Stimulated activated CD8-positive, alpha-beta memory T cell treated with anti-CD3 and anti-CD28 coated beads, Interleukin-4, amount 100 ng/mL, for 48 hours (primary cell): ENCODE results near the gene TRABD2A.
"Not testable (repeated sequence)": the region's sequence is repeated elsewhere in the genome, so short reads cannot be mapped to it uniquely, and the experiment has no call there.

Experiments
- DNase-seq: peaks from one replicate; pipeline ENCODE4 v3.0.0-alpha.2; 2020

TRABD2A gene

DNA sequence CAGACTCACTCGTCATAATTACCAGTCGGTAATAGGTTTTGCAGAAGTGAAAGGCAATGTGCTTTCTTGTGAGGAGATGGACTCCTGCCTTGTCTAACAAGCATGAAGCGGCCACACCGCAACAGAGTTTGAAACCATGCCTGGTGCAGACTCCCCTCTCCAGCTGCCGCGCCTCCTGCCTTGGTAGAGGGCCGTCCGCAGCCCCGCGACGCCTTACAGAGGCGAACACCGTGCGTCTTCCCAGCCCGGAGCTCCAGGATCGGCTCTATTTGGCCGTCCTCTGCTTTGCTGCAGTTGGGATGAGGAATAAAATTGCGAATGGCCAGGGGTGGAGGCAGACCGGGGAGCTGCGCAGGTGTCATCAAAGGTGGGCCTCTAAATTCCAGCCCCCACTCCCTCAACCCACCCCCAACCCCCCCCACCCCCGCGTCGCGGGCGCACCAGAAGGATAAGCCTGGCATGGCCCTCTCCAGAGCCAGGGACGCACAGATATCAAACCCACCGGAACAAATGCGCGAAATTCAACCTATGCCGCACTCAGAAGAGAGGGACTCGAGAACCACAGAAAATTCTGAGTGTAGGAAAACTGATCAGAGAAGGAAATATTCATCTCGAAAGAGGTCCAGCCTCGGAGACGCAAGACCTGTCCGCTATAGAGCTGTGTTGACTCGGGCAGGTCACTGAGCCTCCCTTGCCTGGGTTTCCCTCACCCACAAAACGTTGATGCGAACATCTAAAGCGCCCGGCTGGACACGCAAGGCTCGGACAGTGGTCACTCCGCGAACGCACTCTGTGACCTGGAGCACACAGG, 1.1 kb downstream of the TRABD2A start:
- DNase-seq = peak; percentile 53

DNA sequence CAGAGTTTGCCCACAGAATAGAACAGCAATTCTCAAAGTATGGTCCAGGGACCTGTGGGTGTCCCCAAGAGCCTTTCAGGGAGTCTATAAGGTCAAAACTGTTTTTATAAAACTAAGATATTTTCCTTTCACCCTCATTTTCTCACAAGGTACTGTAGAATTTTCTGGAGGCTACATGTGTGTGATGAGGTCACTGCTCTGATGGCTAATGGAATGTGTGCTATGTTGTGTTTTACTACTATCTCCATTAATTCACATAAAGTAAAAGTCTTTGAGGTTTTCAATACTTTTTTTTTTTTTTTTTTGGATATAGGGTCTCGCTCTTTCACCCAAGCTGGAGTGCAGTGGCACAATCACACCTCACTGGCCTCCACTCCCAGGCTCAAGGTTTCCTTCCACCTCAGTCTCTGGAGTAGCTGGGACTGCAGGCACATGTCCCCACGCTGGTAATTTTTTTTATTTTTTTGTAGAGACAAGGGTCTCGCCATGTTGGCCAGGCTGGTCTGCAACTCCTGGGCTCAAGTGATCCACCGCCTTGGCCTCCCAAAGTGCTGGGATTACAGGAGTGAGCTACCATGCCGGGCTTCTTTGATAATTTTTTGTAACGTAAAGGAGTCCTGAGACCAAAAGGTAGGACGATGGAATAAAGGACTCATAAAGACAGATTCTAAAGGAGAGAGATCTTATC, 1.8 kb downstream of the TRABD2A start:
- no peak for DNase-seq

DNA sequence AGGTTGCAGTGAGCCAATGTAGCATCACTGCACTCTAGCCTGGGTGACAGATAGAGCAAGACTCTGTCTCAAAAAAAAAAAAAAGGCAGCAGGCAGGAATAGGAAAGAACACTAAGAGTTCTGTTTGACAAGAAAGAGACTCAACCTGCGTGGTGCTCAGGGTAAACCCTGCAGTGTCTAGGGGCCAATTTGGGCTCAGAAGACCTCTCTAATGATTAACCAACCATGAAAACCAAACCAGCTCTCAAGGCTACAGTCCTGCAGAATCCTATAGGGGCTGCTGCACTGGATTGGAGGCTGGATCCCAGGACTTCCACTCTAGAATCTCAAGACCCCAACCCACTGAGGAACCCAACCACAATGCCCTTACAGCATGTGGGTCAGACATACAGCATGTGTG, 2.4 kb downstream of the TRABD2A start:
- peak; percentile 30 for DNase-seq

DNA sequence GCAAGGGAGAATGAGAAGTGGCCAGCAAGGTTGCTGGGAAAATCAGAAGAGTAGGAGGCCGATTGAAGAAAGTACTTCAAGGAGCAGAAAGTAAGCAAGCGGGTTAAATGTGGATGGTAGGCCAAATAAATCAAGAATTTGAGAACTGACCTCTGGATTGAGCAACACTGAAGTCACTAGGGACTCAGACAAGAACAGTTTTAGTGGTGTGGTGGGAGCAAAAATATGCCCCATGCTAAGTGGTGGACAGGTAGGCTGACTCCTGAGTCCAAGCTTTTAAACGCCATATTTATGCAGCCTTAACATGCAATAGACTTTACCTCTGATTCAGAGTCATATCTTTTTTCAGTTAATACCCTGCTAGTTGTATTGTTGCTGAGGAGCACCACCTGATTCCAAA, 4.5 kb downstream of the TRABD2A start:
- DNase-seq = no peak

DNA sequence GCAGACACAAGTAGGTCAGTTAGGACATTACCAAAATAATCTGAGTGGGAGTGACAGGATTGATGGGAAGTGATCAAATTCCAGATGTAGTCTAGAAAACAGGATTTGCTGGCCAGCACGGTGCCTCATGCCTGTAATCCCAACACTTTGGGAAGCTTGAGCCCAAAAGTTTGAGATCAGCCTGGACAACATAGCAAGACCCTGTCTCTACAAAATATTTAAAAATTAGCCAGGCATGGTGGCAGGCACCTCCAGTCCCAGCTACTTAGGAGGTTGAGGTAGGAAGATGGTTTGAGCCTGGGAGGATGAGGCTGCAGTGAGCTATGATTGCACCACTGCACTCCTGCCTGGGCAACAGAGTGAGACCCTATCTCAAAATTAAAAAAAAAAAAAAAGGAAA, 5.3 kb downstream of the TRABD2A start:
- DNase-seq = not testable (repeated sequence)

DNA sequence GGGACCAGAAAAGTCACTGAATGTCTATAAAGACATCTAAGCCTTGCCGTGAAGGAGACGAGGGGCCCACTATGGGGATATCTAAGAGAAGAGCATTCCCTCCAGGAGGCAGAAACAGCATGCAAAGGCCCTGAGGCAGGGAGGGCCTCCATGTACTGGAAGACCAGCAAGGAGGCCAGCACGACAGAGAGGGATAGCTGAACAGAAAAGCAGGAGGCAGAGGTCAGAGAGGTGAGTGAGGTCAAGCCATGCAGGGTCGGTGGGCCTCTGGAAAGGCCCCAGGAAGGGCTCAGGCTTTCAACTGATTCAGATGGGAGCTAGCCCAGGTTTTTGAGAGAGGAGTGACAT, 5.7 kb downstream of the TRABD2A start:
- DNase-seq = no peak

DNA sequence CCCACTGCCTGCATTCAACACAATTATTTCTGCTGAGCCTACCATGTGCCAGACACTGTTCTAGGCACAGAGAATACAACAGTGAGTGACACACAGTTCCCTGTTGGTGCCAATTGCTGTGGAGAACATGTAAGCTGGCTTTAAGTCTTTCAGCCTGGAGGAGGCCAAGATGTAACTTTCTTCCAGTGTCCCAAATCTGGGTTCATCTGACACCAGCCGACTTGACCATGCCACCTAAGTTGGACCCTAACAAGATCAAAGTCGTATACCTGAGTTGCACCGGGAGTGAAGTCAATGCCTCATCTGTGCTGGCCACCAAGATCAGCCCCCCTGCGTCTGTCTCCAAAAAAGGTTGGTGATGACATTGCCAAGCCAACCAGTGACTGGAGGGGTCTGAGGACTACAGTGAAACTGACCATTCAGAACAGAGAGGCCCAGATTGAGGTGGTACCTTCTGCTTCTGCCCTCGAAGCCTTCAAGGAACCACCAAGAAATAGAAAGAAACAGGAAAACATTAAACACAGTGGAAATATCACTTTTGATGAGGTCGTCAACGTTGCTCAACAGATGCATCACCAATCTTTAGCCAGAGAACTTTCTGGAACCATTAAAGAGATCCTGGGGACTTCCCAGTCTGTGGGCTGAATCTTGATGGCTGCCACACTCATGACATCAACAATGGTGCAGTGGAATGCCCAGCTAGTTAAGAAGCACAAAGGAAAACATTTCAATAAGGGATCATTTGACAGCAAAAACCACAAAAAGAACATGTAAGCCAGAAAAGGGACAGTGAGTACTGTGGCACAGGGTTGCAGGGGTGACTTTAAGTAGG, 6.3 kb downstream of the TRABD2A start:
- peak; percentile 32 for DNase-seq

DNA sequence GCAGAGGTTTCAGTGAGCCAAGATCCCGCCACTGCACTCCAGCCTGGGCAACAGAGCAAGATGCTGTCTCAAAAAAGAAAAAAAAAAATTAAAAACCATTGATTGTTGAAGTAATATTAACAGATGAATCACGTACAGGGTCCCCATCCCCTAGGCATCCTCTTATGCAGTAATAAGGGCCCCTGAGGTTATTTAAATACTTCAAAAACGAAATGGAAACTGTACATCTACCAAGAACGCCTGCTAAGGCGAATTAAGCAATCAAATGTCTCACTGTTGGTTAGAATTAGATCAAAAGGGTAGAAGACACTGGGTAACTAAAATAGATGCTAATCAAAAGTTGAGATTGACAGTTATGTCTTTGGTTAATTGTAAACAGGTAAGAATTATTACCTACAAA, 7.5 kb downstream of the TRABD2A start:
- peak; percentile 15 for DNase-seq

DNA sequence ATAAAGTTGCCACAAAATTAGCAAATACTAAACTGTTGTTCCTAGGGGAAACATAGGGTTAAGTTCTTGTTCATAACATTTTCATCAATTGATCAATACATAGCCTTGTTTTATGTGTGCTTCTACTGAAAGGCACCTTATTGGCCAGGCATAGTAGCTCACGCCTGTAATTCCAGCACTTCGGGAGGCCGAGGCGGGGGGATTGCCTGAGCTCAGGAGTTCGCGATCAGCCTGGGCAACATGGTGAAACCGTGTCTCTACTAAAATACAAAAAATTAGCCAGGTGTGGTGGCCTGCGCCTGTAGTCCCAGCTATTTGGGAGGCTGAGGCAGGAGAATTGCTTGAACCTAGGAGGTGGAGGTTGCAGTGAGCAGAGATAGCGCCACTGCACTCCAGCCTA, 8.2 kb downstream of the TRABD2A start:
- DNase-seq = not testable (repeated sequence)

DNA sequence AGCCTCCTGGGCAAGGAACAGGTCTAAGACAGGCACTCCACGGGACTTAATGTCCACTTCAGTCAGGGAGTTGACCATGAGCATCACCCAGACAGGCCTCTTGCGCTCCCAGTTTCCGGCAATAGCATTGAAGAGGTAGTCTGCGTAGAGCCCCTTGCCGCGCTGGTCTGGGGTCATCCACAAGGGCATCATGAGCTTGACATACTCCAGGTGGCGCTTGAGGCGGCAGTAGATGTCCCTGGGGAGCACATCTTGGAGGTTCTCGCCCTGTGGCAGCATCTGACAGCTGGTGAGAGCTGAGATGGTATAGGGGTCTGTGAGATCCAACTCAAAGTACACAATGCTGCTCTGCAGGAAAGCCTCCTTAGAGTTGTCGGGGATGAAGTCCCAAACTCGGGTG, 10.6 kb downstream of the TRABD2A start:
- peak; percentile 26 for DNase-seq

DNA sequence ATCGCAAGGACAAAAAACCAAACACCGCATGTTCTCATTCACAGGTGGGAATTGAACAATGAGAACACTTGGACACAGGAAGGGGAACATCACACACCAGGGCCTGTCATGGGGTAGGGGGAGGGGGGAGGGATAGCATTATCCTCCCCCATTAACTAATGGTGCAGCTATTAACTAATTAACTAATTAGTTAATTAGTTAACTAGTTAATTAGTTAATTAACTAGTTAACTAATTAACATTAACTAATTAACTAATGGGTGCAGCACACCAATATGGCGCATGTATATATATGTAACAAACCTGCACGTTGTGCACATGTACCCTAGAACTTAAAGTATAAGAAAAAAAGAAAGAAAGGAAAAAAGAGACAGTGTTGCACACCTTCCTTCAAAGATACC, 12.6 kb downstream of the TRABD2A start:
- DNase-seq = not testable (repeated sequence)

DNA sequence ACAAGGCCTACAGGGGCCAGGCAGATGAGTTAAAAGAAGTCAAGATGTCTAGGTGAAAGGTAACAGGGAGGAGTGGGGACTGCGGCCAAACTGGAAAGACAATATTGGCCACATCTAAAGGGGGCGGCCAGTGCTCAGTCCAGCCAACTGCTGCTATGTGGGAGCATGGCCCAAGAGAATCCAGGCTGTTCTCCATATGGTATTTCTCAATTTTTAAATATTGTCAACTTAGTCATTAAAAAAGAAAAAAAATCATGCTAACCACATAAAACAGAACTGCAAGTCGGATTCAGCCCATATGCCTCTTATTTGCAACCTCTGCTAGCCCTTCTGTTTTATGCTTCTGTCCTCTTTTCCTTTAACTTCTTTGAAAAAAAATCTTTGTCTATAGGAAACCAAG, 14.8 kb downstream of the TRABD2A start:
- no peak for DNase-seq

DNA sequence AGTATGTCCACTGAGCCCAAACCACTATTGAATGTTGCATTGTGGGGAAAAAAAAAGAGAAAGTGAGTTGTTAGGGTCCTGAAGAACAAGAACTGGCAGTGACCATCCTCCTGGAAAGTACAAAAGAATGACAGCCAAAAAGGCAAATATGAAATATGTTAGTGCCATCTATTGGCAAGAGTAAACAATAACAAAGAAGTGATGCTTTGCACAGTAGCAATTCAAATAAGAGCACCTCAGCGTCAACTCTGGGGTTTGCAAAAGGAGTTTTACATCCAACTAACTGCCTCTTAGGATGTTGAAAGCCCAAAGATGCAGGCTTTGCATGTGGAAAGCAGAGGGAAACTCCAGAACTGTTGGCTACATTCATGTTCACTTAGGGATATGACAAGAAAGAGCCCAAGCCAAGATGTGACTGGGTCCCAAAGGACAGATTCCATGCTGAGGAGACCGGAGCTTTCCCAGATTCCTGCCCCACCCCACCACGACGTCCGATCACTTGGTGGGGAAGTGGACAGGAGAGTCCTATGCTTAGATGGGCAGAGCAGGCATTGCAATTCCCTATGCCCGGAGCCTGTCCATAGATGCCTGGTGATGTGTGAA, 15.6 kb downstream of the TRABD2A start:
- DNase-seq = no peak

DNA sequence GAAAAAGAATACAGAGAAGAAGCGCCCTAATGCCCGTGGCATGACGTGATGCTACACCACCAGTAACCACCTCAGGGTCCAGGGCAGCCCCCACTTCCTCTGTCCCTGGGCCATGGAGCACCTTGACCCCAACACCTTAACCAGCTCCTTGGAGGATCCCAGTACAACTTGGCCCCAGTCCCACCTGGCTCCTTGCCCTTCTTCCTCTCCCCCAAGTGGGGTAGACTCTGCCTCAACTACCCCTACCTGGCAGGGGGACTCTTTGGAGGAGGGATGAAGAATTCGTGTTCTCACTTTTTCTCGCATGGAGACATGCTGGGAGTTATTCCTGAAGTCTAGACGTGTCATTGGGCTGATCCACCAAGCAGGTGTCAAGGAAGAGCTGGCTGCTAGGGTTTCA, 18.9 kb downstream of the TRABD2A start:
- DNase-seq = no peak

DNA sequence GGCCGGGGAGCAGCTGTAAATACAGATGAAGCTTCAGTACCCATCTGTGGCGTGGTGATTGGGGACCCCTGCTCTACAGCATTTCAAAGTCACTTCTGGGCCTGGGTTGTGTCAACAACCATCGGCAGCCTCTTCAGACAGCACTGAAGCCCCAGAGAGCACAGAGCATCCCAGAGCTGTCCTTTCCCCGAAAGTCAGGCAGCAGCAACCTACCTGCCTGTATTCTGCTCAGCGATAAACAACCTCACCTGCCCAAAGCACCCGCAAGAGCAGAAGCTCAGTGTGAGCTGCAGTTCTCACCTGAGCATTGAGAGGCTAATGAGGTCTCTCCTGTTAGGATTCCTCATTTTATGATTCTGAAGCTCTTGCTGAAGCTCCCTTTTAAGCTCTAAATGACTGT, 19.3 kb downstream of the TRABD2A start:
- DNase-seq = no peak

DNA sequence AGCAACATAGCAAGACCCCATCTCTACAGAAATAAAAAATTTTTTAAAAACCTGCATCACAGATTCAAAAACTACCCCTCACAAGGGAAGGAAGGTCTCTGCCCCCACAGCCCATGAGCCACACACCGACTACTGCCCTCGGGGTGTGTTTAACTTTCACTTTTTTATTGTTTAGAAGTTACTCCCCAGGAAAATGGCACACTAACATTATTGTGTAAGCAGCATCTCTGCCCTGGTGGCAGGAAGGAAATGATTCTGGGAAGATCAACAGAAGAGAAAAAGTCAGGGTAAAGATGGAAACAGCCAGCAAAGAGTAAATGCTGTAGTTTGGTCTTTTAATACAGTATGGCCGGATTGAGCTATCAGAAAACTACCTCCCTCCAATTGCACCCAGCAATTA, 21.9 kb downstream of the TRABD2A start:
- peak; percentile 21 for DNase-seq

DNA sequence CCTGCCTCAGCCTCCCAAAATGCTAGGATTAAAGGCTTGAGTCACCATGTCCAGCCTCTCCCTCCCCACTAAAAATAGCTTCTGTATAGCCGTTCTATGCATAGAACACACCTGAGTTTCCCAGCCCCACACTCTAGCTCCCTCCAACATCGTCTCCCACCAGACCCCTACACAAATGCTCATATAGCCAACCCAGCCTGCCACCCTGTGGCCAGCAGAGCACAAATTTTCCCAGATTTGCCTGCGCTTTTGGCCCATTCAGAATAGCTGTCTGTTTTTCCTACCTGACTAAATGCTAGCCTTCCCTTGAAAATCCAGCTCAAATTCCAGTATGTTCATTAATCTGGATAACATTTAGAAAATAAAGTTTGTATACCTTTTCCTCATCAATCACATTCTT, 22.8 kb downstream of the TRABD2A start:
- DNase-seq = peak; percentile 22

DNA sequence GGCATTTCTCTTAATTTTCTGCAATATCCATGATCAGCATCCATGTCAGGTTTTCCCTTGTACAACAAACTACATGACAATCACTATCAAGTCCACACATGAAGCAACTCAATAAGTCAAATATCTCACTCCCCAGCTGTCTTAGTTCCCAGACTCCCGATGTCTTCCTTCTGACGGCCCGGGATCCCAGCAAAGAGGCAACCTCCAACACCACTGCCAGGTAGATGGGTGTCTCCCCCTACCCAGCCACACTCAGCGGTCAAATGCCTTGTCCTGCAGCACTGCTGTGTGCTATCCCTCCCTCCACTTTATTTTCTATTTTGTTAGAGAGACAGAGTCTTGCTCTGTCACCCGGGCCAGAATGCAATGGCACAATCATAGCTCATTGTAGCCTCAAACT, 23.3 kb downstream of the TRABD2A start:
- DNase-seq = peak; percentile 18

DNA sequence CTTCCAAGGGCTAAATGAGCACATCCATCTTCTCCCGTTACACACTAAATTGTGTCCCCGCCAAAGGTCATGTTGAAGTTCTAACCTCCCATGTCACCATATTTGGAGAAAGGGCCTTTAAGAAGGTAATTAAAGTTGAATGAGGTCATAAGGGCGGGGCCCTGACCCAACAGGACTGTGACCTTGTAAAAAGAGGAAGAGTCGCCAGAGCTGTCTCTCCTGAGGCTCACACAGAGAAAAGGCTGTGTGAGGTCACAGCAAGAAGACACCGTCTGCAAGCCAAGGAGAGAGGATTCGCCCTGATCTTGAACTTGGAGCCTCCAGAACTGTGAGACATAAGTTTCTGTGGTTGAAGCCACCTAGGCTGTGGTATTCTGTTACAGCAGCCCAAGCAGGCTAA, 24.1 kb downstream of the TRABD2A start:
- peak; percentile 60 for DNase-seq

DNA sequence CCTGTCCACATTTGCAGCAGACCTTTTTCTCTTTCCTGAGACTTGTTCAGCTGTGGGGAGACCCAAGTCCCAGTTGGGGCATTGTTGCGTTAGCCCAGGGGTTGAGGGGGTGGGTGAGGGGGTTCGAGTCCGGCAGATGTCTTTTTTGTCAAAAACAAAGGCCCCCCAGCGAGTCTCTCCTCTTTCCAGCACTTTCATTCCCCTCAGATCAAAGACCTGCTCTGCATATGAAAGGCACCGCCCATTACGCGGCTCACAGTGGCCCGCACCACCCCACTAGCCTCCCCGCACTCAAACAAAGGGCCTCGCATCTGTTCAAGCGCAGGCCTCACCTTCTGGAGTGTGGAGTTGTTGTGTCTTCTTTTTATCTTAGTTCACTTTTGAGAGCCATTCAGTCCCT, 25.2 kb downstream of the TRABD2A start:
- no peak for DNase-seq

DNA sequence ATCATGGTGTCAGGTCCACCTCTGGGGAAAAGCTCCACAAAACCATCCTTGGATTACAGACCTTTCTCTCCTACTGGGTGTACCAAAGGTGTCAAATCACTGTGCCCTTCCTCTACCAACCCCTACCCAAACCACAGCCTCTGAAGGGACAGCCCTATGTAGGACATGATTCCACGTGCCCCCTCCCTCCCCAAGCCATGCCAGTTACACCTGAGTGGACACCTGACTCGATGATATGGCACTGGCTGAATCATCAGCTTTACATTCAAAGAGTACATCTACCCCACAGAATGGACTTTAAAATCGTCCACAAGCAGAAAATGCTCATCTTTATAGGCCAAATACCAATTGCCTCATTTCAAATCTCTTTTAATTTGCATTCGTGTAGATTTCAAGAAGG, 26.0 kb downstream of the TRABD2A start:
- no peak for DNase-seq

DNA sequence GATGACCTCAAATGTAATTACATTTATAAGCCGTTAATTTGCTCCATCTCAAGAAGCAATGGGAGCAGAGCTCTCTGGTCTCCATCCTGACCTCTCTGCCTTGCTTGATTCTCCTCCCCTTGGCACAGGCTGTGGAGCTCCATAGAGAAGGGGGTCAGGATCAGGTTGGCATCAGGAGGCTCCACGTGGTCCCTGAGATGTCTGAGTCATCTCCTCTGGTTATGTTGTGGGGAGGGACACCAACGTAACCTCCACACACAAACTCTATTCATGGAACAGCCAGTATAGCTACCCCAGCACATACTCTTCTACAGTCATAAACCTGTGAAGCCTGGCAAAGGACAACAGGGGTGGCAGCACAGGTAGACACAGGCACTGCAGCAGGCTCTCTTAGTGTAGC, 29.0 kb downstream of the TRABD2A start:
- no peak for DNase-seq

DNA sequence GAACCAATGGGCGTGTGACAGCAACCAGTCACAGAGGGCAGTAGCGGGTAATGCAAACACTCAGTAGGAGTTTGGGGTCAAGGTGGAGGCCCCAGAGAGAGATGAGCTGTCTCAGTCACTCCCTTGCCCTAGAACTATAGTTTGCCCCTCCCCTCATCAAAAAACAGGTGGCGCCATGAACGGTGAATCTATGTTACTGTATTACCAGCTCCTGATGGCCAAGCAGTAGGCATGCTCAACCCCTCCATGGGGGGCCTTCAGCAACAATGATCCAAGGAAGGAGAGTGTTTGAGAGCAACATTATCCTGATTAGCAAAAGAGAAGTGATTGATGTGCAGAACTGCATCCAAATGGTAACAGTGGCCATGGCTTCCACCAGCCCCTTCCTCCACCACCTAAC, 30.4 kb downstream of the TRABD2A start:
- no peak for DNase-seq
